ENCODE data around the gene KEAP1. TPM values are rescaled to one million over a fixed set of nuclear protein-coding genes. Genes with fewer than 3 reads are reported as not detected.

The KEAP1 gene
- total RNA-seq, 1 donor from 2014 or later, result 71.2 TPM

DNA sequence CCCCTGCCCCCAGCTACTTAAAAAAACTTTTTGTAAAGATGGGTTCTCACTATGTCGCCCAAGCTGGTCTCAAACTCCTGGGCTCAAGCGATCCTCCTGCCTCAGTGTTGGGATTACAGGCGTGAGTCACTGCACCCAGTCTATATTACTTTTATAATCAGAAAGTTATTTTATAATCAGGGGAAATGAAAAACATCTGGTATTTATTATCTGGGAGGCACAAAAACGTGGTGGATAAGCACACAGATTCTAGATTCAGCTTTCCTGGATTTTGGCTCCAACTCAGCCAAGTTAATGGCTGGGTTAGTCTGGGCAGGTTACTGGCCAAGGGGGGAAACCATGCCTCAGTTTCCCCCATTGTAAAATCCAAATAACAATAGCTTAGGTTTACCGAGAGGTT is 24.7 kb downstream of the KEAP1 start:
- peaks cover 3% of the 10 kb centered on the region for H3K4me1 Mint-ChIP-seq (ENCODE audit: unreplicated experiment)
- H3K27ac Mint-ChIP-seq, result no peak overlapping the region
- H3K9me3 Mint-ChIP-seq, result no peaks in the 10 kb centered on the region
- TF ChIP-seq CTCF (conservative IDR thresholded peaks at IDR 0.05), result no peak
- H3K27me3 Mint-ChIP-seq, result peaks cover 9% of the 10 kb centered on the region
- H3K36me3 Mint-ChIP-seq, result no peaks in the 10 kb centered on the region
- no peak for DNase-seq (ENCODE audit: extremely low spot score, unreplicated experiment)
- no peak overlapping the region for H3K4me3 Mint-ChIP-seq

GRCh38 chr19:10474962-10475451 is 28.1 kb downstream of the KEAP1 start:
- Mint-ChIP-seq H3K9me3 (no peaks in the 10 kb centered on the region), H3K4me1 (ENCODE audit: unreplicated experiment) (peaks cover 3% of the 10 kb centered on the region), H3K36me3 (no peaks in the 10 kb centered on the region), H3K4me3 (no peak overlapping the region), H3K27me3 (peaks cover 9% of the 10 kb centered on the region), H3K27ac (no peak overlapping the region)
- no peak for TF ChIP-seq CTCF (conservative IDR thresholded peaks at IDR 0.05)
- DNase-seq (ENCODE audit: extremely low spot score, unreplicated experiment), result no peak

GRCh38 chr19:10473192-10473591 is 30.0 kb downstream of the KEAP1 start:
- DNase-seq (ENCODE audit: extremely low spot score, unreplicated experiment), result no peak
- Mint-ChIP-seq H3K4me3 (no peak overlapping the region), H3K9me3 (no peaks in the 10 kb centered on the region), H3K4me1 (ENCODE audit: unreplicated experiment) (no peaks in the 10 kb centered on the region), H3K36me3 (no peaks in the 10 kb centered on the region), H3K27me3 (peaks cover 3% of the 10 kb centered on the region), H3K27ac (no peak overlapping the region)
- TF ChIP-seq CTCF (conservative IDR thresholded peaks at IDR 0.05), result no peak

GRCh38 chr19:10471909-10472308 is 31.2 kb downstream of the KEAP1 start:
- TF ChIP-seq CTCF (conservative IDR thresholded peaks at IDR 0.05), result peak; percentile 65
- H3K9me3 Mint-ChIP-seq, result no peaks in the 10 kb centered on the region
- H3K4me1 Mint-ChIP-seq (ENCODE audit: unreplicated experiment), result no peaks in the 10 kb centered on the region
- H3K36me3 Mint-ChIP-seq, result no peaks in the 10 kb centered on the region
- no peak for DNase-seq (ENCODE audit: extremely low spot score, unreplicated experiment)
- peaks cover 3% of the 10 kb centered on the region for H3K27me3 Mint-ChIP-seq
- H3K4me3 Mint-ChIP-seq, result no peak overlapping the region
- H3K27ac Mint-ChIP-seq, result no peak overlapping the region

DNA sequence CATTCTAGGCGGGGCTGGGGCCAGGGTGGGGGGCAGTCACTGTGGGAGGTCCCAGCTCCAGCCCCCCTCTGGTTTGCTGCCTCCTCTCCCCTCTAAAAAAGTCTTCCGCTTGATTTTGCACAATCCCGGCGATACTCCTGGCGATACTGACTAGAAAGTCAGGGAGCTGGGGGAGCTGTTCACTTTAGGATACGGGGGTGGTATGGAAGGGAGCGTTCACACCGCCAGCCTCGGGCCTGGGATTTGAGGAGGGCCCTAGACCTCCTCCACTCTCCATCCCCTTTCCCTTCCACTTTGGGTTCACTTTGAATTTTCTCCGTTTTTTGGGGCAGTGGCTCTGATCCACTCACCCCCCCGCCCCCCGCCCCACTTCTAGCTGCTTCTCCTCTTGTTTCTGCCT is 35.0 kb downstream of the KEAP1 start:
- H3K27ac Mint-ChIP-seq, result no peak overlapping the region

More for the DNA sequence above, 35.0 kb downstream of the KEAP1 start:
- no peak for DNase-seq (ENCODE audit: extremely low spot score, unreplicated experiment)
- Mint-ChIP-seq H3K9me3 (no peaks in the 10 kb centered on the region), H3K4me3 (no peak overlapping the region), H3K27me3 (peaks cover 3% of the 10 kb centered on the region), H3K4me1 (ENCODE audit: unreplicated experiment) (no peaks in the 10 kb centered on the region), H3K36me3 (no peaks in the 10 kb centered on the region)
- TF ChIP-seq CTCF (conservative IDR thresholded peaks at IDR 0.05), result no peak
